NCI-H1092 treated with DMSO at 0.1 percent for 48 hours (cell line): ENCODE results near the gene MCM3AP.

Source experiments
- DNase-seq: peaks from one replicate; lab custom pipeline; 2025; lab: John Stamatoyannopoulos, UW

MCM3AP gene

DNA sequence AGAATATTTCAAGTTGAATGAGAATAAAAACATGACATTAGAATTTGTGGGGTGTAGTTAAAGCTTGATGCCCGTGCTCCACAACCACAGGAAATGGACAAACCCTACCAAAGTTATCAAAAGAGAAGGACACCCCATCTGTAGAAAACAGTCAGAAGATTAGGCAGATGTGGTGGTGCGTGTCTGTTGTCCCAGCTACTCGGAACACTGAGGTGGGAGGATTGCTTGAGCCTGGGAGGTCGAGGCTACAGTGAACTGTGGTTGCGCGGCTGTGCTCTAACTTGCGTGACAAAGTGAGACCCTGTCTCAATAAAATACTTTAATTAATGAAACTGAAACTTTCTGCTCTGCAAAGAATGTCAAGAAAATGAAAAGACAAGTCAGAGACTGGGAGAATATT, 99.7 kb downstream of the MCM3AP start:
- no peak for DNase-seq
